ENCODE results near the gene DDAH1. TPM values are rescaled to one million over a fixed set of nuclear protein-coding genes. Genes with fewer than 3 reads are reported as not detected.

DDAH1 gene
- total and polyA plus RNA-seq, 2 of the 8 experiments (the other 6 are each of a cell fraction or from before 2014, with no cell fraction given), result 22.8 to 54.5 TPM

DNA sequence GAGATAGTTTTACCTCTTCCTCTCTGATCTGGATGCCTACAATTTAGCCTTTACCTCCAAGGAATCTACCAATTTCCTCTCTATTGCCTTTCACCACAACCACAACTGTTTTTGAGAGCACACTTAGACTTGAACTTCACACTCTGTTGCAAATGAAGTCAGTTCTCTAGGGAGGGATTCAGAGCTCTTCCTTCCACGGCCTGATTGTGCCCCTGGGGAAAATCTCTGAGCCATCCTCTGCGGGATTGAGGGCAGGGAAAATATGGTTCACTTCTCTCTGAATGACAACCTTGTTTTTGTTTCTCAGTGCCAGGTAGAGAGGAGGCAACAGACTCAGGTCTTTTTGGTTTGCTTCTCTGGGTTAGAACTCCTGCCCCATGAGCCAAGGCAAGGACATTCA lies 153.1 kb downstream of the DDAH1 start:
- POLR2A ChIA-PET (ENCODE audit: partially characterized antibody), result no interaction called here
- Histone ChIP-seq H2BK5ac (ENCODE audit: low read depth, low read length) (no peak overlapping the region), H4K91ac (replicated peaks; ENCODE audit: insufficient read length, low read length) (peak overlapping the region; percentile 12), H3K9ac (replicated peaks in 1 of 4; ENCODE audit: extremely low read depth in 1 of 4, low read depth in 3 of 4, low read length in 3 of 4) (no peak overlapping the region), H3K23me2 (ENCODE audit: low read depth, low read length) (no peaks in the 10 kb centered on the region), H3K36me3 (ENCODE audit: control insufficient read depth in 2 of 4, insufficient read depth in 4 of 4, low read length in 3 of 4) (no peaks in the 10 kb centered on the region), H3K79me2 (ENCODE audit: control insufficient read depth in 1 of 2, insufficient read depth in 2 of 2, low read length in 2 of 2) (no peaks in the 10 kb centered on the region), H3K27ac (ENCODE audit: low read depth, low read length) (no peak overlapping the region), H2BK120ac (replicated peaks; ENCODE audit: low read depth, low read length) (no peak overlapping the region), H3K4me1 (replicated peaks in 1 of 4; ENCODE audit: control insufficient read depth in 3 of 4, insufficient read depth in 4 of 4, low read length in 3 of 4) (peaks cover 2 to 6% (median 3%) of the 10 kb centered on the region in 4 experiments; a peak in 4 of 7 replicates), H4K5ac (ENCODE audit: insufficient read length, low read depth, low read length) (no peak overlapping the region), H3K4me2 (ENCODE audit: insufficient read depth in 1 of 2, low read depth in 2 of 2, low read length in 2 of 2) (no peak overlapping the region), H3K9me3 (ENCODE audit: insufficient read depth in 2 of 2, low read depth in 1 of 2, low read length in 1 of 2) (no peaks in the 10 kb centered on the region), H3K27me3 (replicated peaks in 1 of 4; ENCODE audit: control insufficient read depth in 3 of 4, extremely low read depth in 1 of 4, insufficient read depth in 3 of 4, low read length in 3 of 4) (no peaks in the 10 kb centered on the region), H3K4me3 (ENCODE audit: extremely low read depth in 1 of 4, insufficient read depth in 2 of 4, low read depth in 3 of 4, low read length in 4 of 4) (no peak overlapping the region), H2BK15ac (ENCODE audit: low read length) (no peak overlapping the region), H3K23ac (ENCODE audit: insufficient read length) (no peak overlapping the region), H3K18ac (ENCODE audit: extremely low read depth, low read length) (no peak overlapping the region), H2BK12ac (ENCODE audit: low read depth, low read length) (0 out of 2 replicates have a peak overlapping the region, but pooled peaks have one; percentile 62), H4K20me1 (replicated peaks in 1 of 2; ENCODE audit: control insufficient read depth in 1 of 2, insufficient read depth in 2 of 2, low read length in 2 of 2) (peaks cover 0 to 1% of the 10 kb centered on the region in 2 experiments), H2AK5ac (ENCODE audit: low read depth, low read length) (no peak overlapping the region), H2BK20ac (ENCODE audit: low read length) (no peak overlapping the region), H3K4ac (replicated peaks; ENCODE audit: insufficient read length, low read depth, low read length) (no peak overlapping the region), H4K8ac (ENCODE audit: extremely low read depth, insufficient read depth, low read length) (no peak overlapping the region), H3K79me1 (ENCODE audit: low read depth, low read length) (no peaks in the 10 kb centered on the region; the same call in 1 of the 2 replicates), H2AFZ (ENCODE audit: low read length) (no peak overlapping the region), H3K56ac (replicated peaks; ENCODE audit: insufficient read length, low read depth, low read length) (no peak overlapping the region), H3K14ac (ENCODE audit: insufficient read length) (no peak overlapping the region)
- FAIRE-seq (no peak), DNase-seq (ENCODE audit: low read depth in 1 of 2, low spot score in 2 of 2) (no peak)
- 97% methylated on average over 2 of the region's 2 CpGs; no CpG with 5 or more reads in 1 of the 2 experiments for whole genome bisulfite sequencing, 2 experiments (ENCODE audit: extremely low coverage in 1 of 2, insufficient coverage in 1 of 2, insufficient read length in 1 of 2, insufficient replicate concordance in 2 of 2, low coverage in 1 of 2, low lambda C conversion rate in 2 of 2, missing lambda C conversion rate in 1 of 2)
- no peak for TF ChIP-seq SAP30 (IDR thresholded peaks at IDR 0.05; ENCODE audit: insufficient read depth, insufficient replicate concordance, low read length)
- TF ChIP-seq CBX5 (IDR thresholded peaks at IDR 0.05; ENCODE audit: low read depth, low read length), result no peak
- TF ChIP-seq CEBPB (IDR thresholded peaks at IDR 0.05; ENCODE audit: low read depth, low read length), result no peak
- no peak for TF ChIP-seq SIRT6 (IDR thresholded peaks at IDR 0.05; ENCODE audit: low read length)
- no peak for TF ChIP-seq HDAC2 (IDR thresholded peaks at IDR 0.05; ENCODE audit: borderline replicate concordance in 1 of 2, low read depth in 2 of 2, low read length in 2 of 2)
- no peak for TF ChIP-seq JUN (IDR thresholded peaks at IDR 0.05; ENCODE audit: low read depth, low read length)
- TF ChIP-seq CHD2 (IDR thresholded peaks at IDR 0.05; ENCODE audit: low read length), result no peak
- CTCF ChIA-PET (ENCODE audit: partially characterized antibody), result interaction anchor here (0.7 to 2.2 kb wide), 5 partner anchors 28 to 582 kb away, joined by 3 to 7 read pairs (median 3); no protein-coding TSS in a partner anchor
